ENCODE measurements around the gene GCHFR.
A peak's percentile ranks its signal among the peaks of the same experiment; 100 is the strongest.

GCHFR gene

DNA sequence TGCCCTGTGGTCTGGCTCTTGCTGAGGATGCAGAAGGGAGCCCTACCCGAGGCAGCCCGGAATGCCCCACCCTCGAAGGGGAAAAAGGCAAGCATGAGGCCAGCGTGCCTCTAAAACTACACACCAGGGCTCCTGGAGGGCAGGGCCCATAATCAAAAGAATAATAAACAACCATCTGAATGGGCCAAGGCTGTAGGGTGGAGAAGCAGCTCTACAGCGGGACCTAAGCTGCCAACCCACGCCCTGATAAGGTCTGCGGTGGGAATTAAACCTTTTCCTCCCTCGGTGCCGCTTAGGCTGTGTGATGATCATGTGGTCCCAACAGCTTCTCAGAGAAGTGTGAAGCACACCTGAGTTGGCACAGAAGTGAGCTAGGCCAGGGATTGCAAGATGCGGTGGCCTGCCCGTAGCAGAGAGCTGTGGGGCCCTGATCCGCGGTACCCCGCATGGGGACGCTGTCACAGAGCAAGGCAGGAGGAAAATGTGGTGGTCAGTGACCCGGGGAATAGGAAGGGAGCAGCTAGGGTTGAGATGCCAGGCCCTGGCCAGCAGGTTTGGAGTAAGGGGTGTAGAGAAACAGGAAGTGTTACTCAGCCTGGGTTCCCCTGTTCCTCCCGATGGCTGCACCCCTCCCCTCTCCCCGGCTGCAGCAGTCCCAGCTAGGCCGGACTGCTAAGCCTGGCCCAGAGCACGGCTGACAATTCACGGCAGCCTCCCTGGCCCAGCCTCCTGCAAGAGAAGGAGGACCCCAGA is 4.8 kb downstream of the GCHFR start:
- POLR2A ChIA-PET: interaction anchor here (0.6 kb wide), 1 partner anchor 324 kb away, joined by 5 read pairs; no protein-coding TSS in a partner anchor
- TF ChIP-seq ZFP3 (tag by site-specific recombination; IDR thresholded peaks at IDR 0.05; ENCODE audit: low read depth) (no peak), ZNF629 (tag by site-specific recombination; IDR thresholded peaks at IDR 0.05) (peak; percentile 14; the same call in 1 of the 2 replicates), PRDM1 (tag by site-specific recombination; IDR thresholded peaks at IDR 0.05) (no peak), ZBTB10 (tag by site-specific recombination; IDR thresholded peaks at IDR 0.05) (no peak), ZNF302 (tag by site-specific recombination; IDR thresholded peaks at IDR 0.05; ENCODE audit: low read depth) (no peak), ZNF324 (tag by site-specific recombination; IDR thresholded peaks at IDR 0.05) (no peak), SETDB1 (IDR thresholded peaks at IDR 0.05; ENCODE audit: insufficient read length, low read length) (no peak), ZFHX2 (tag by site-specific recombination; conservative IDR thresholded peaks at IDR 0.05) (peak; percentile 63), ZXDB (tag by site-specific recombination; IDR thresholded peaks at IDR 0.05) (0 out of 2 replicates have a peak, but pooled peaks have one; percentile 33), IKZF3 (tag by site-specific recombination; IDR thresholded peaks at IDR 0.05) (0 out of 2 replicates have a peak, but pooled peaks have one; percentile 26), ZNF791 (tag by site-specific recombination; IDR thresholded peaks at IDR 0.05) (no peak), ZNF426 (tag by site-specific recombination; IDR thresholded peaks at IDR 0.05) (no peak), ZNF580 (tag by site-specific recombination; IDR thresholded peaks at IDR 0.05) (no peak), WT1 (tag by site-specific recombination; IDR thresholded peaks at IDR 0.05) (peak; percentile 74; the same call in 1 of the 2 replicates), ZNF548 (tag by site-specific recombination; IDR thresholded peaks at IDR 0.05) (no peak), ZNF423 (tag by site-specific recombination; IDR thresholded peaks at IDR 0.05) (0 out of 2 replicates have a peak, but pooled peaks have one; percentile 70), ZNF707 (tag by site-specific recombination; IDR thresholded peaks at IDR 0.05) (no peak), ZSCAN30 (tag by site-specific recombination; IDR thresholded peaks at IDR 0.05) (peak; percentile 66; the same call in 1 of the 2 replicates), SCRT1 (tag by site-specific recombination; IDR thresholded peaks at IDR 0.05; ENCODE audit: borderline replicate concordance) (no peak), ZNF354C (tag by site-specific recombination; IDR thresholded peaks at IDR 0.05; ENCODE audit: borderline replicate concordance, low read depth) (no peak), EGR2 (tag by site-specific recombination; IDR thresholded peaks at IDR 0.05; ENCODE audit: low read depth) (peak; percentile 52; the same call in 1 of the 2 replicates), ZNF488 (tag by site-specific recombination; IDR thresholded peaks at IDR 0.05) (no peak), OVOL3 (tag by site-specific recombination; IDR thresholded peaks at IDR 0.05) (no peak), PRDM4 (tag by site-specific recombination; IDR thresholded peaks at IDR 0.05) (no peak), KLF17 (tag by site-specific recombination; IDR thresholded peaks at IDR 0.05) (peak; percentile 89), SP7 (tag by site-specific recombination; IDR thresholded peaks at IDR 0.05) (0 out of 2 replicates have a peak, but pooled peaks have one; percentile 18)
- TF ChIP-seq, protein P1, sequence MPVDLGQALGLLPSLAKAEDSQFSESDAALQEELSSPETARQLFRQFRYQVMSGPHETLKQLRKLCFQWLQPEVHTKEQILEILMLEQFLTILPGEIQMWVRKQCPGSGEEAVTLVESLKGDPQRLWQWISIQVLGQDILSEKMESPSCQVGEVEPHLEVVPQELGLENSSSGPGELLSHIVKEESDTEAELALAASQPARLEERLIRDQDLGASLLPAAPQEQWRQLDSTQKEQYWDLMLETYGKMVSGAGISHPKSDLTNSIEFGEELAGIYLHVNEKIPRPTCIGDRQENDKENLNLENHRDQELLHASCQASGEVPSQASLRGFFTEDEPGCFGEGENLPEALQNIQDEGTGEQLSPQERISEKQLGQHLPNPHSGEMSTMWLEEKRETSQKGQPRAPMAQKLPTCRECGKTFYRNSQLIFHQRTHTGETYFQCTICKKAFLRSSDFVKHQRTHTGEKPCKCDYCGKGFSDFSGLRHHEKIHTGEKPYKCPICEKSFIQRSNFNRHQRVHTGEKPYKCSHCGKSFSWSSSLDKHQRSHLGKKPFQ (tag by site-specific recombination; IDR thresholded peaks at IDR 0.05): peak; percentile 63

More for the DNA sequence above, 4.8 kb downstream of the GCHFR start:
- peaks cover 0 to 18% of the 10 kb centered on the region in 2 experiments; a peak in 1 of 3 replicates for H3K36me3 ChIP-seq (ENCODE audit: control insufficient read depth in 2 of 2, insufficient read depth in 1 of 2, low read length in 2 of 2)
- no peak overlapping the region for H3K4me3 ChIP-seq (ENCODE audit: low read depth, low read length)
- peaks cover 25% of the 10 kb centered on the region for H3K4me1 ChIP-seq (ENCODE audit: control insufficient read depth, insufficient read depth, low read length)
- no peaks in the 10 kb centered on the region for H3K9me3 ChIP-seq (ENCODE audit: control insufficient read depth, insufficient read depth, low read depth, low read length)
- peak overlapping the region; percentile 58; the same call in 1 of the 2 replicates for H3K27ac ChIP-seq (ENCODE audit: extremely low read depth, low read depth, low read length)
- CTCF ChIA-PET: interaction anchor here (0.7 to 3.1 kb wide), 2 partner anchors 14 to 28 kb away, joined by 3 to 10 read pairs; no protein-coding TSS in a partner anchor

Data from HEK293 (cell line).